NCI-H524 treated with DMSO at 0.1 percent for 48 hours (cell line): ENCODE measurements around the gene COX7C.
"Not testable (repeated sequence)": the region's sequence is repeated elsewhere in the genome, so short reads cannot be mapped to it uniquely, and the experiment has no call there.

ENCODE experiments used
- DNase-seq: peaks from one replicate; lab custom pipeline; 2025; lab: John Stamatoyannopoulos, UW

The COX7C gene

GRCh38 chr5:86617756-86618576 lies at the start of gene COX7C:
COX7C (plus strand) TSS chr5:86617941; CDS start chr5:86618056, 115 bp downstream.
- DNase-seq, result peak; percentile 84

GRCh38 chr5:86569522-86570426 lies 48.0 kb upstream of the COX7C start:
- not testable (repeated sequence) for DNase-seq

- no peak for DNase-seq
Observed at GRCh38 chr5:86570427-86571083, 47.2 kb upstream of the COX7C start.

GRCh38 chr5:86571109-86571508 lies 46.6 kb upstream of the COX7C start:
- not testable (repeated sequence) for DNase-seq

GRCh38 chr5:86572825-86573517 lies 44.8 kb upstream of the COX7C start:
- no peak for DNase-seq

GRCh38 chr5:86579502-86579901 lies 38.2 kb upstream of the COX7C start:
- DNase-seq, result no peak

GRCh38 chr5:86596476-86596875 lies 21.3 kb upstream of the COX7C start:
- no peak for DNase-seq

- DNase-seq, result no peak
Observed at GRCh38 chr5:86605881-86606280, 11.9 kb upstream of the COX7C start.

- DNase-seq, result no peak
Observed at GRCh38 chr5:86613455-86613854, 4.3 kb upstream of the COX7C start.

GRCh38 chr5:86617309-86617755 lies 409 bp upstream of the COX7C start:
- no peak for DNase-seq

GRCh38 chr5:86623785-86624483 lies 6.2 kb downstream of the COX7C start:
- DNase-seq, result no peak

GRCh38 chr5:86625148-86625547 lies 7.4 kb downstream of the COX7C start:
- no peak for DNase-seq

GRCh38 chr5:86626149-86626548 lies 8.4 kb downstream of the COX7C start:
- no peak for DNase-seq

GRCh38 chr5:86631165-86631564 lies 13.4 kb downstream of the COX7C start:
- no peak for DNase-seq

- no peak for DNase-seq
Observed at GRCh38 chr5:86640998-86641397, 23.3 kb downstream of the COX7C start.

GRCh38 chr5:86644843-86645242 lies 27.1 kb downstream of the COX7C start:
- no peak for DNase-seq

- no peak for DNase-seq
Observed at GRCh38 chr5:86645885-86646284, 28.1 kb downstream of the COX7C start.

GRCh38 chr5:86646671-86647070 lies 28.9 kb downstream of the COX7C start:
- DNase-seq, result no peak

GRCh38 chr5:86649832-86650505 lies 32.2 kb downstream of the COX7C start:
- DNase-seq, result no peak

GRCh38 chr5:86660771-86661170 lies 43.0 kb downstream of the COX7C start:
- not testable (repeated sequence) for DNase-seq
